K562 (cell line): ENCODE measurements around the gene OSGIN1. TPM values are rescaled to one million over a fixed set of nuclear protein-coding genes. Genes with fewer than 3 reads are reported as not detected.

Source experiments
- ARID1B ChIP-seq: fragments of 450-650 bp; IDR thresholded peaks from 2 replicates; pipeline ENCODE4 v1.6.1; 2016; ENCODE audit warnings: antibody characterized with exemption, mild to moderate bottlenecking, inconsistent platforms
- ATF6 ChIP-seq: sonication (generic); formaldehyde crosslinking; IDR thresholded peaks from 2 replicates; pipeline ENCODE4 v1.4.0; 2020; ENCODE audit warnings: mild to moderate bottlenecking, missing genetic modification reagents
- DPF2 ChIP-seq: fragments of 450-650 bp; IDR thresholded peaks from 2 replicates; pipeline ENCODE4 v1.6.1; 2016
- GABPB2 ChIP-seq: fragments of 250-450 bp; sonication (Bioruptor Pico); conservative IDR thresholded peaks from 2 replicates; pipeline ENCODE4 v1.5.1; 2021; ENCODE audit warnings: mild to moderate bottlenecking
- MIER1 ChIP-seq: fragments of 450-650 bp; IDR thresholded peaks from 2 replicates; pipeline ENCODE4 v1.6.1; 2016; ENCODE audit warnings: antibody characterized with exemption, mild to moderate bottlenecking, low read depth
- NR0B1 ChIP-seq: fragments of 450-650 bp; IDR thresholded peaks from one replicate; pipeline ENCODE4 v1.6.1; 2018; ENCODE audit warnings: mild to moderate bottlenecking, moderate library complexity; ENCODE audit not compliant: partially characterized antibody
- SAP30 ChIP-seq: fragments of 200-600 bp; sonication (generic); IDR thresholded peaks from 2 replicates; pipeline ENCODE4 v1.6.1; 2012; ENCODE audit warnings: borderline replicate concordance, low read depth, mild to moderate bottlenecking, moderate library complexity, low read length, control low read depth, inconsistent platforms; ENCODE audit not compliant: insufficient read depth, poor library complexity, severe bottlenecking
- SMAD3 ChIP-seq: fragments of 450-650 bp; formaldehyde crosslinking; conservative IDR thresholded peaks from 2 replicates; pipeline ENCODE4 v1.4.0; 2020; ENCODE audit warnings: mild to moderate bottlenecking
- SMARCA5 ChIP-seq: fragments of 450-650 bp; IDR thresholded peaks from 2 replicates; pipeline ENCODE4 v1.6.1; 2016
- SPI1 ChIP-seq: IDR thresholded peaks from 2 replicates; pipeline ENCODE4 v1.6.1; 2011; ENCODE audit warnings: low read depth, low read length, control low read depth, borderline replicate concordance
- TAF15 ChIP-seq: fragments of 200-400 bp; formaldehyde crosslinking; IDR thresholded peaks from 2 replicates; pipeline ENCODE4 v1.6.1; 2017; ENCODE audit warnings: mild to moderate bottlenecking, low read depth, low read length, moderate library complexity
- ZBTB34 ChIP-seq: fragments of 250-450 bp; sonication (Bioruptor Pico); IDR thresholded peaks from 2 replicates; pipeline ENCODE4 v1.8.0; 2021; ENCODE audit warnings: mild to moderate bottlenecking, moderate library complexity
- ZBTB7A ChIP-seq: IDR thresholded peaks from 2 replicates; pipeline ENCODE4 v1.6.1; 2011; ENCODE audit warnings: low read depth, mild to moderate bottlenecking, low read length, moderate library complexity, borderline replicate concordance; ENCODE audit not compliant: control insufficient read depth
- ZNF347 ChIP-seq: fragments of 450-650 bp; formaldehyde crosslinking; IDR thresholded peaks from 2 replicates; pipeline ENCODE4 v1.4.0; 2020; ENCODE audit warnings: low read depth, mild to moderate bottlenecking, moderate library complexity
- ZNF511 ChIP-seq: sonication (generic); formaldehyde crosslinking; IDR thresholded peaks from 2 replicates; pipeline ENCODE4 v1.8.0; 2022; ENCODE audit warnings: mild to moderate bottlenecking, missing genetic modification reagents
- polyA plus RNA-seq, 8 experiments: library from polyadenylated mRNA; depleted of rRNA in 4 of 8; stranded (reverse) in 5 of 8; unstranded in 3 of 8; fragments of >200 nt; fragmentation: Nextera tagmentation in 2 of 8; fragmentation: Illumina TruSeq in 1 of 8; extraction: Ambion mirVana in 2 of 8; extraction: Trizol in 1 of 8; gene quantifications; 2 replicates each; pipeline versions ENCODE4 v1.2.1 to v1.2.3, GENCODE V29; 2011 to 2014; ENCODE audit warnings: inconsistent platforms in 1 of 8, missing spikeins in 1 of 8
- total RNA-seq, 7 experiments: library from RNA; depleted of rRNA in 6 of 7; stranded (reverse); fragments of >200 nt in 6 of 7; fragmentation: Illumina TruSeq in 2 of 7; extraction: Trizol in 2 of 7; gene quantifications; 2 replicates each; pipeline versions ENCODE4 v1.2.1 to v1.2.3, GENCODE V29; 2011 to 2021; ENCODE audit warnings: low replicate concordance in 1 of 7
- TF ChIP-seq, protein P1 (sequence below): sonication (generic); formaldehyde crosslinking; IDR thresholded peaks from 2 replicates; pipeline ENCODE4 v1.8.0; 2023; ENCODE audit warnings: missing genetic modification reagents, mild to moderate bottlenecking, borderline replicate concordance

OSGIN1 gene
- total and polyA plus RNA-seq, 9 of the 15 experiments (the other 6 are each of a cell fraction or from before 2014, with no cell fraction given), result 0.03 to 3.6 (median 1.6) TPM

DNA sequence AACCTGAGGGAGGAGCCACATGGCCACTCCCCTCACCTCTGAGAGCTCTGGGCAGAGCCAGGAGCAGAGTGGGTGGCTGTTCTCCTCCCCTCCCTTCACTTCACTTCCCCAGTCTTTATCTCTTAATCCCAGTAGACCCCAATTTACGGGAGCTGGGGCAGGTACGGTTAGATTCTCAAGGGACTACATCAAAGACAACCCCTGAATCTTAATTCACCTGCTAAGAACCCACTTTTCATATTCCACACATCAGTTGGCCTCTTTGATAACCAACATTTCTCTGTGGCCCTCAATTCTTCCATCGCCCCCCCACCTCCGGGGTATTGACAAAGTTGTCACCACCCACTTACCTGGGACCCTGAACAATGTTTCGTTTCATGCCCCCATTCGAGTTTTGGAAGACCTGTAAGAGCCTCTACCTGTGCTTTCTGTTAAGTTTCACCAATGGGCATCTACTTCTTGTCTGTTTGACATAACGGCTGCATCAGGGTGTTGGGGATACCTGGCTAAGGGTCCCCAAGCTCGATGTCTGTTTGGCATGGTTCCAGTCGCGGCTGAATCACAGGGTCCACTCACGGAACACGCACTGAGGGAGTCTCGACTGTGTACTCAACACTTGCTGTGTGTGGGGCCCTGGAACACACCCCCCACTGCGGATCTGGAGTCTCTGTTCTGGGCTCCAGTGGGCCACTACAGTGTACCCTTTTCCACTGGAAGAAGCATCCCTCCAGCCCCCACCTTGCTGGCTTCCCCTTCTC is 61.7 kb downstream of the OSGIN1 start (continued):
- peak; percentile 78 for TF ChIP-seq DPF2
- no peak for TF ChIP-seq ZNF511 (CRISPR knock-in tag)
- TF ChIP-seq ATF6 (CRISPR knock-in tag), result no peak
- TF ChIP-seq SPI1, result peak; percentile 70; the same call in 1 of the 2 replicates
- no peak for TF ChIP-seq SMARCA5
- no peak for TF ChIP-seq SMAD3 (CRISPR knock-in tag)
- TF ChIP-seq GABPB2 (CRISPR knock-in tag), result no peak
- no peak for TF ChIP-seq SAP30
- TF ChIP-seq, protein P1, sequence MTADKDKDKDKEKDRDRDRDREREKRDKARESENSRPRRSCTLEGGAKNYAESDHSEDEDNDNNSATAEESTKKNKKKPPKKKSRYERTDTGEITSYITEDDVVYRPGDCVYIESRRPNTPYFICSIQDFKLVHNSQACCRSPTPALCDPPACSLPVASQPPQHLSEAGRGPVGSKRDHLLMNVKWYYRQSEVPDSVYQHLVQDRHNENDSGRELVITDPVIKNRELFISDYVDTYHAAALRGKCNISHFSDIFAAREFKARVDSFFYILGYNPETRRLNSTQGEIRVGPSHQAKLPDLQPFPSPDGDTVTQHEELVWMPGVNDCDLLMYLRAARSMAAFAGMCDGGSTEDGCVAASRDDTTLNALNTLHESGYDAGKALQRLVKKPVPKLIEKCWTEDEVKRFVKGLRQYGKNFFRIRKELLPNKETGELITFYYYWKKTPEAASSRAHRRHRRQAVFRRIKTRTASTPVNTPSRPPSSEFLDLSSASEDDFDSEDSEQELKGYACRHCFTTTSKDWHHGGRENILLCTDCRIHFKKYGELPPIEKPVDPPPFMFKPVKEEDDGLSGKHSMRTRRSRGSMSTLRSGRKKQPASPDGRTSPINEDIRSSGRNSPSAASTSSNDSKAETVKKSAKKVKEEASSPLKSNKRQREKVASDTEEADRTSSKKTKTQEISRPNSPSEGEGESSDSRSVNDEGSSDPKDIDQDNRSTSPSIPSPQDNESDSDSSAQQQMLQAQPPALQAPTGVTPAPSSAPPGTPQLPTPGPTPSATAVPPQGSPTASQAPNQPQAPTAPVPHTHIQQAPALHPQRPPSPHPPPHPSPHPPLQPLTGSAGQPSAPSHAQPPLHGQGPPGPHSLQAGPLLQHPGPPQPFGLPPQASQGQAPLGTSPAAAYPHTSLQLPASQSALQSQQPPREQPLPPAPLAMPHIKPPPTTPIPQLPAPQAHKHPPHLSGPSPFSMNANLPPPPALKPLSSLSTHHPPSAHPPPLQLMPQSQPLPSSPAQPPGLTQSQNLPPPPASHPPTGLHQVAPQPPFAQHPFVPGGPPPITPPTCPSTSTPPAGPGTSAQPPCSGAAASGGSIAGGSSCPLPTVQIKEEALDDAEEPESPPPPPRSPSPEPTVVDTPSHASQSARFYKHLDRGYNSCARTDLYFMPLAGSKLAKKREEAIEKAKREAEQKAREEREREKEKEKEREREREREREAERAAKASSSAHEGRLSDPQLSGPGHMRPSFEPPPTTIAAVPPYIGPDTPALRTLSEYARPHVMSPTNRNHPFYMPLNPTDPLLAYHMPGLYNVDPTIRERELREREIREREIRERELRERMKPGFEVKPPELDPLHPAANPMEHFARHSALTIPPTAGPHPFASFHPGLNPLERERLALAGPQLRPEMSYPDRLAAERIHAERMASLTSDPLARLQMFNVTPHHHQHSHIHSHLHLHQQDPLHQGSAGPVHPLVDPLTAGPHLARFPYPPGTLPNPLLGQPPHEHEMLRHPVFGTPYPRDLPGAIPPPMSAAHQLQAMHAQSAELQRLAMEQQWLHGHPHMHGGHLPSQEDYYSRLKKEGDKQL (CRISPR knock-in tag), result no peak
- TF ChIP-seq ARID1B, result peak; percentile 26; the same call in 1 of the 2 replicates
- no peak for TF ChIP-seq TAF15
- TF ChIP-seq MIER1, result no peak
- TF ChIP-seq ZNF347 (CRISPR knock-in tag), result no peak
- 0 out of 2 replicates have a peak, but pooled peaks have one; percentile 40 for TF ChIP-seq ZBTB7A
- no peak for TF ChIP-seq ZBTB34
- TF ChIP-seq NR0B1, result no peak
